NOMO-1 (cell line): Measurements from ENCODE around the gene SUSD2.
"Not testable (repeated sequence)": the region's sequence is repeated elsewhere in the genome, so short reads cannot be mapped to it uniquely, and the experiment has no call there.

Experiments
- DNase-seq, 2 experiments: peaks; one replicate each; lab custom pipeline; 2025; ENCODE audit not compliant: unreplicated experiment in 2 of 2; lab: John Stamatoyannopoulos, UW

The SUSD2 gene

GRCh38 chr22:24181088-24181995 lies at the start of gene SUSD2:
Gene SUSD2, plus strand, starts transcription at chr22:24181487. Its CDS starts 33 bp downstream, at chr22:24181520.
- no peak for DNase-seq

- no peak for DNase-seq
Measured at GRCh38 chr22:24133187-24133965, 47.9 kb upstream of the SUSD2 start.

GRCh38 chr22:24134090-24134846 lies 47.0 kb upstream of the SUSD2 start:
- no peak for DNase-seq

- not testable (repeated sequence) for DNase-seq
Measured at GRCh38 chr22:24136533-24136932, 44.8 kb upstream of the SUSD2 start.

- no peak for DNase-seq
Measured at GRCh38 chr22:24137595-24137994, 43.7 kb upstream of the SUSD2 start.

- no peak for DNase-seq
Measured at GRCh38 chr22:24138649-24139420, 42.5 kb upstream of the SUSD2 start.

- DNase-seq: peak; percentile 60 to 88
Measured at GRCh38 chr22:24140357-24140756, 40.9 kb upstream of the SUSD2 start.

- no peak for DNase-seq
Measured at GRCh38 chr22:24141586-24141985, 39.7 kb upstream of the SUSD2 start.

GRCh38 chr22:24142241-24142640 lies 39.0 kb upstream of the SUSD2 start:
- DNase-seq: no peak

- DNase-seq: no peak
Measured at GRCh38 chr22:24142831-24143230, 38.5 kb upstream of the SUSD2 start.

GRCh38 chr22:24144056-24144777 lies 37.1 kb upstream of the SUSD2 start:
- no peak for DNase-seq

- no peak for DNase-seq
Measured at GRCh38 chr22:24144778-24145085, 36.6 kb upstream of the SUSD2 start.

GRCh38 chr22:24145446-24146193 lies 35.7 kb upstream of the SUSD2 start:
- no peak for DNase-seq

GRCh38 chr22:24146194-24146616 lies 35.1 kb upstream of the SUSD2 start:
- DNase-seq: peak; percentile 82 to 89

- DNase-seq: no peak
Measured at GRCh38 chr22:24146791-24147353, 34.4 kb upstream of the SUSD2 start.

- DNase-seq: no peak
Measured at GRCh38 chr22:24147666-24148065, 33.6 kb upstream of the SUSD2 start.

- no peak for DNase-seq
Measured at GRCh38 chr22:24148266-24149197, 32.8 kb upstream of the SUSD2 start.

GRCh38 chr22:24149198-24149590 lies 32.1 kb upstream of the SUSD2 start:
- no peak for DNase-seq
